Suprapubic skin (tissue), 4 donors: Measurements from ENCODE around the gene ZC3H7B. TPM values are rescaled to one million over a fixed set of nuclear protein-coding genes. Genes with fewer than 3 reads are reported as not detected.

Source experiments
- DNase-seq, 2 donors: peaks; one replicate each; pipeline ENCODE4 v3.0.0-alpha.2; 2019; ENCODE audit warnings: low spot score in 2 of 2
- H3K27ac ChIP-seq: fragments of 200-600 bp; sonication (generic); one replicate; pipeline ENCODE4 v1.5.1; 2019
- H3K27me3 ChIP-seq: fragments of 200-600 bp; sonication (generic); one replicate; pipeline ENCODE4 v1.5.1; 2019
- H3K36me3 ChIP-seq: fragments of 200-600 bp; sonication (generic); one replicate; pipeline ENCODE4 v1.5.1; 2019
- H3K4me1 ChIP-seq: fragments of 200-600 bp; sonication (generic); one replicate; pipeline ENCODE4 v1.5.1; 2019
- H3K4me3 ChIP-seq: fragments of 200-600 bp; sonication (generic); one replicate; pipeline ENCODE4 v1.5.1; 2019; ENCODE audit warnings: mild to moderate bottlenecking
- H3K9me3 ChIP-seq: fragments of 200-600 bp; sonication (generic); one replicate; pipeline ENCODE4 v1.5.1; 2019
- CTCF ChIP-seq, 2 donors: fragments of 200-600 bp in 1 of 2; fragments of 450-650 bp in 1 of 2; sonication (generic) in 1 of 2; IDR thresholded peaks; one replicate each; pipeline ENCODE4 v1.5.1; 2016 to 2019; ENCODE audit warnings: antibody characterized with exemption in 2 of 2, mild to moderate bottlenecking in 1 of 2, moderate library complexity in 1 of 2
- EP300 ChIP-seq: sonication (generic); formaldehyde crosslinking; IDR thresholded peaks from one replicate; pipeline ENCODE4 v1.6.1; 2017; ENCODE audit warnings: antibody characterized with exemption
- POLR2A ChIP-seq, 2 donors: fragments of 450-650 bp; IDR thresholded peaks; one replicate each; pipeline ENCODE4 v1.6.1; 2017; ENCODE audit warnings: antibody characterized with exemption in 2 of 2, mild to moderate bottlenecking in 2 of 2, moderate library complexity in 2 of 2
- POLR2AphosphoS5 ChIP-seq, 3 donors: sonication (generic); formaldehyde crosslinking; IDR thresholded peaks; one replicate each; pipeline ENCODE4 v1.6.1; 2017; ENCODE audit warnings: antibody characterized with exemption in 3 of 3
- WGBS: methylation state at CpG from one replicate; pipeline ENCODE4 v1.1.5; 2018; 5-methylcytosine and 5-hydroxymethylcytosine counted together
- total RNA-seq, 4 donors: library from RNA; depleted of rRNA; stranded (reverse); fragments of >200 nt; gene quantifications; one replicate each; pipeline ENCODE4 v1.1.0, GENCODE V29; 2016

Gene ZC3H7B
- total RNA-seq, 4 donors from 2014 or later, result 29.7 to 45.7 (median 41.0) TPM

- Histone ChIP-seq H3K9me3 (no peaks in the 10 kb centered on the region), H3K4me1 (peaks cover 25% of the 10 kb centered on the region), H3K36me3 (no peaks in the 10 kb centered on the region), H3K27ac (no peak overlapping the region), H3K27me3 (no peaks in the 10 kb centered on the region), H3K4me3 (no peak overlapping the region)
- 83% methylated on average over 8 of the region's 8 CpGs for WGBS
- no peak for TF ChIP-seq POLR2A (IDR thresholded peaks at IDR 0.05)
- no peak for TF ChIP-seq POLR2AphosphoS5 (IDR thresholded peaks at IDR 0.05)
- TF ChIP-seq EP300, result no peak
- TF ChIP-seq CTCF (IDR thresholded peaks at IDR 0.05), result no peak
- no peak for DNase-seq
Observed at GRCh38 chr22:41405588-41405987, 104.3 kb downstream of the ZC3H7B start.

- no peaks in the 10 kb centered on the region for H3K9me3 ChIP-seq
- H3K36me3 ChIP-seq, result no peaks in the 10 kb centered on the region
- peaks cover 34% of the 10 kb centered on the region for H3K4me1 ChIP-seq
- no peak overlapping the region for H3K27ac ChIP-seq
- no peak overlapping the region for H3K4me3 ChIP-seq
- DNase-seq, result no peak
- H3K27me3 ChIP-seq, result no peaks in the 10 kb centered on the region
- TF ChIP-seq POLR2AphosphoS5 (IDR thresholded peaks at IDR 0.05) (no peak), POLR2A (IDR thresholded peaks at IDR 0.05) (no peak), EP300 (no peak), CTCF (IDR thresholded peaks at IDR 0.05) (no peak)
Observed at GRCh38 chr22:41406410-41406809, 105.1 kb downstream of the ZC3H7B start.

GRCh38 chr22:41407433-41407832 is 106.1 kb downstream of the ZC3H7B start:
- no peak overlapping the region for H3K4me3 ChIP-seq
- H3K9me3 ChIP-seq, result no peaks in the 10 kb centered on the region
- peaks cover 35% of the 10 kb centered on the region for H3K4me1 ChIP-seq
- H3K27me3 ChIP-seq, result no peaks in the 10 kb centered on the region
- DNase-seq, result no peak
- TF ChIP-seq POLR2A (IDR thresholded peaks at IDR 0.05), result no peak
- TF ChIP-seq POLR2AphosphoS5 (IDR thresholded peaks at IDR 0.05), result no peak
- TF ChIP-seq EP300, result no peak
- no peak for TF ChIP-seq CTCF (IDR thresholded peaks at IDR 0.05)
- H3K36me3 ChIP-seq, result no peaks in the 10 kb centered on the region
- H3K27ac ChIP-seq, result no peak overlapping the region
- 91% methylated on average over 3 of the region's 3 CpGs for WGBS

GRCh38 chr22:41408665-41409064 is 107.3 kb downstream of the ZC3H7B start:
- Histone ChIP-seq H3K27ac (no peak overlapping the region), H3K4me1 (peaks cover 40% of the 10 kb centered on the region), H3K36me3 (no peaks in the 10 kb centered on the region), H3K27me3 (no peaks in the 10 kb centered on the region), H3K9me3 (no peaks in the 10 kb centered on the region), H3K4me3 (no peak overlapping the region)
- 83% methylated on average over 8 of the region's 8 CpGs for WGBS
- TF ChIP-seq POLR2AphosphoS5 (IDR thresholded peaks at IDR 0.05) (no peak), CTCF (IDR thresholded peaks at IDR 0.05) (no peak), POLR2A (IDR thresholded peaks at IDR 0.05) (no peak), EP300 (no peak)
- no peak for DNase-seq

Other genes with a start within 250 kb of the ZC3H7B start
- 100 to 1,000 TPM; 103 to 172 (median 126) TPM for gene EP300, start 208.9 kb upstream of the ZC3H7B start, total RNA-seq
- gene L3MBTL2, start 96.2 kb upstream of the ZC3H7B start, total RNA-seq, result 10 to 100 TPM; 13.2 to 36.5 (median 17.4) TPM
- gene CHADL, start 60.6 kb upstream of the ZC3H7B start, total RNA-seq, result 10 to 100 TPM in 3 of 4 donors, 1 to 10 TPM in 1; 9.5 to 18.8 (median 15.7) TPM
- 100 to 1,000 TPM; 112 to 120 (median 114) TPM for gene RANGAP1, start 15.3 kb upstream of the ZC3H7B start, total RNA-seq
- gene TEF, start 80.4 kb downstream of the ZC3H7B start, total RNA-seq, result 10 to 100 TPM; 36.1 to 87.4 (median 46.8) TPM
- 10 to 100 TPM; 39.7 to 62.1 (median 58.4) TPM for gene TOB2, start 145.3 kb downstream of the ZC3H7B start, total RNA-seq
- 10 to 100 TPM; 26.7 to 47.1 (median 36.9) TPM for gene PHF5A, start 167.2 kb downstream of the ZC3H7B start, total RNA-seq
- gene ACO2, start 167.6 kb downstream of the ZC3H7B start, total RNA-seq, result 10 to 100 TPM; 67.4 to 81.9 (median 75.9) TPM
- gene POLR3H, start 242.9 kb downstream of the ZC3H7B start, total RNA-seq, result 10 to 100 TPM; 18.5 to 32.7 (median 23.5) TPM